Stimulated activated naive CD4-positive, alpha-beta T cell (primary cell): Measurements from ENCODE around the gene ARHGAP20.

Source experiments
- DNase-seq, 6 experiments: peaks; one replicate each; lab custom pipeline; 2025; lab: John Stamatoyannopoulos, UW

ARHGAP20 gene

GRCh38 chr11:110527146-110527545, 185.1 kb downstream of the ARHGAP20 start:
- DNase-seq = no peak
